RWPE2 (cell line): ENCODE measurements around the gene TRIM43B.
"Not testable (repeated sequence)": the region's sequence is repeated elsewhere in the genome, so short reads cannot be mapped to it uniquely, and the experiment has no call there.

Experiments
- ATAC-seq: fragments of 200-7000 bp; cut with Tn5 transposase; 3 replicates; pipeline ENCODE4 v1.9.1; 2021; ENCODE audit warnings: low read depth
- DNase-seq: peaks from one replicate; pipeline ENCODE4 v3.0.0-alpha.2; 2020; ENCODE audit warnings: low spot score
- H3K27ac ChIP-seq: fragments of 450-650 bp; 2 replicates; pipeline ENCODE4 v1.5.1; 2017; ENCODE audit warnings: mild to moderate bottlenecking; ENCODE audit not compliant: poor library complexity, severe bottlenecking
- H3K27me3 ChIP-seq: fragments of 250-450 bp; sonication (Bioruptor Pico); 2 replicates; pipeline ENCODE4 v1.5.1; 2021; ENCODE audit warnings: mild to moderate bottlenecking, moderate library complexity; ENCODE audit not compliant: insufficient read depth, poor library complexity, severe bottlenecking
- H3K36me3 ChIP-seq: fragments of 250-450 bp; sonication (Bioruptor Pico); 2 replicates; pipeline ENCODE4 v1.5.1; 2020; ENCODE audit warnings: low read depth, mild to moderate bottlenecking, moderate library complexity
- H3K4me1 ChIP-seq: fragments of 250-450 bp; sonication (Bioruptor Pico); 2 replicates; pipeline ENCODE4 v1.5.1; 2021; ENCODE audit warnings: mild to moderate bottlenecking, moderate library complexity; ENCODE audit not compliant: insufficient read depth, poor library complexity, severe bottlenecking
- H3K4me3 ChIP-seq: fragments of 250-450 bp; sonication (Bioruptor Pico); 2 replicates; pipeline ENCODE4 v1.5.1; 2021; ENCODE audit warnings: mild to moderate bottlenecking, moderate library complexity; ENCODE audit not compliant: severe bottlenecking
- H3K9me3 ChIP-seq: fragments of 250-450 bp; sonication (Bioruptor Pico); 2 replicates; pipeline ENCODE4 v1.5.1; 2021; ENCODE audit warnings: mild to moderate bottlenecking, moderate library complexity; ENCODE audit not compliant: severe bottlenecking
- CTCF ChIP-seq: fragments of 450-650 bp; IDR thresholded peaks from one replicate; pipeline ENCODE4 v1.5.1; 2017; ENCODE audit warnings: mild to moderate bottlenecking, moderate library complexity; ENCODE audit not compliant: poor library complexity, severe bottlenecking

Gene TRIM43B

GRCh38 chr2:95524195-95524594 lies 39.6 kb upstream of the TRIM43B start:
- H3K4me1 ChIP-seq: peaks cover 5% of the 10 kb centered on the region
- H3K36me3 ChIP-seq: peaks cover 5% of the 10 kb centered on the region; the same call in 1 of the 2 replicates
- DNase-seq: no peak
- TF ChIP-seq CTCF: no peak
- ATAC-seq: no peak
- H3K27ac ChIP-seq: no peak overlapping the region
- H3K9me3 ChIP-seq: no peaks in the 10 kb centered on the region
- no peaks in the 10 kb centered on the region for H3K27me3 ChIP-seq
- no peak overlapping the region for H3K4me3 ChIP-seq

GRCh38 chr2:95514718-95515117 lies 30.2 kb upstream of the TRIM43B start:
- Histone ChIP-seq H3K36me3 (no peaks in the 10 kb centered on the region), H3K4me3 (no peak overlapping the region), H3K27ac (no peak overlapping the region), H3K9me3 (no peaks in the 10 kb centered on the region), H3K4me1 (no peaks in the 10 kb centered on the region), H3K27me3 (no peaks in the 10 kb centered on the region)
- no peak for TF ChIP-seq CTCF
- no peak for DNase-seq
- no peak for ATAC-seq

GRCh38 chr2:95514226-95514625 lies 29.7 kb upstream of the TRIM43B start:
- H3K27me3 ChIP-seq, H3K9me3 ChIP-seq, H3K4me1 ChIP-seq, H3K27ac ChIP-seq, ATAC-seq, DNase-seq, H3K36me3 ChIP-seq, H3K4me3 ChIP-seq: not testable (repeated sequence)

- Histone ChIP-seq H3K4me3 (no peak overlapping the region), H3K9me3 (no peaks in the 10 kb centered on the region), H3K36me3 (no peaks in the 10 kb centered on the region), H3K4me1 (no peaks in the 10 kb centered on the region), H3K27ac (no peak overlapping the region), H3K27me3 (no peaks in the 10 kb centered on the region)
- no peak for ATAC-seq
- TF ChIP-seq CTCF: no peak
- DNase-seq: no peak
Observed at GRCh38 chr2:95509408-95509807, 24.9 kb upstream of the TRIM43B start.

DNA sequence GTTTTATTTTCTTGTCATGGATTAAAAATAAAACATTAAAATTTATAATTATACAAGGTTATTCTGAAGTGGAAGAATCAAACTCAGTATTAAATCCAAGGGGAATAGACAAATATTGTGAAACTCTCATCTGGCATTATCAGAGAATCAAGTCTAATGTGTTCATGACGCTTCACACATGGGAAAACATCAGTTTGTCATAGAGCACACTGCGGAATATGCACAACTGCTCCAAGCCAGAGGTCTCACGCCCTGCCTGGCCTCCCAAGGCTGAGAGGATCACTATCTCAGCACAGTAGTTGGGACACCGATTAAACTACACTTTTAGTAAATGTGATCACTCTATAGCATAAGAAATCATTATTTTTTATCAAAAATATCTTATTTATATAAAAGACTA lies 20.7 kb upstream of the TRIM43B start:
- ATAC-seq: no peak
- DNase-seq: no peak
- no peaks in the 10 kb centered on the region for H3K36me3 ChIP-seq
- no peaks in the 10 kb centered on the region for H3K27me3 ChIP-seq
- H3K4me1 ChIP-seq: no peaks in the 10 kb centered on the region
- no peaks in the 10 kb centered on the region for H3K9me3 ChIP-seq
- no peak overlapping the region for H3K27ac ChIP-seq
- no peak for TF ChIP-seq CTCF
- H3K4me3 ChIP-seq: no peak overlapping the region
